ENCODE results near the gene FNDC3B. TPM values are rescaled to one million over a fixed set of nuclear protein-coding genes. Genes with fewer than 3 reads are reported as not detected.

FNDC3B gene
- total RNA-seq, 1 donor from 2014 or later, result 68.5 TPM

- Histone ChIP-seq H3K4me3 (no peak overlapping the region), H3K27me3 (no peaks in the 10 kb centered on the region), H3K4me1 (peaks cover 26% of the 10 kb centered on the region), H3K9me3 (peaks cover 6% of the 10 kb centered on the region), H3K27ac (peak overlapping the region; percentile 30), H3K36me3 (peaks cover 0 to 6% of the 10 kb centered on the region in 2 donors)
- no peak for DNase-seq (ENCODE audit: extremely low spot score in 2 of 2)
- no peak for TF ChIP-seq POLR2A (IDR thresholded peaks at IDR 0.05)
- TF ChIP-seq CTCF (IDR thresholded peaks at IDR 0.05), result no peak
- no peak for TF ChIP-seq POLR2AphosphoS5 (IDR thresholded peaks at IDR 0.05; ENCODE audit: insufficient read depth in 1 of 2, low read depth in 1 of 2)
- intact Hi-C loops (cut with DNase I), result no loop called here
Observed at GRCh38 chr3:172246107-172246844, 206.9 kb downstream of the FNDC3B start.

- Histone ChIP-seq H3K4me3 (no peak overlapping the region), H3K36me3 (peaks cover 0 to 8% of the 10 kb centered on the region in 2 donors), H3K4me1 (peaks cover 26% of the 10 kb centered on the region), H3K27ac (peak overlapping the region; percentile 47), H3K9me3 (peaks cover 2% of the 10 kb centered on the region), H3K27me3 (no peaks in the 10 kb centered on the region)
- no peak for DNase-seq (ENCODE audit: extremely low spot score in 2 of 2)
- intact Hi-C loops (cut with DNase I), result no loop called here
- TF ChIP-seq POLR2AphosphoS5 (IDR thresholded peaks at IDR 0.05; ENCODE audit: insufficient read depth in 1 of 2, low read depth in 1 of 2) (no peak), POLR2A (IDR thresholded peaks at IDR 0.05) (no peak), CTCF (IDR thresholded peaks at IDR 0.05) (no peak)
Observed at GRCh38 chr3:172247525-172248274, 208.3 kb downstream of the FNDC3B start.

GRCh38 chr3:172249039-172249438 is 209.7 kb downstream of the FNDC3B start:
- Histone ChIP-seq H3K27ac (no peak overlapping the region), H3K27me3 (no peaks in the 10 kb centered on the region), H3K4me3 (no peak overlapping the region), H3K36me3 (peaks cover 0 to 8% of the 10 kb centered on the region in 2 donors), H3K9me3 (no peaks in the 10 kb centered on the region), H3K4me1 (peaks cover 26% of the 10 kb centered on the region)
- TF ChIP-seq POLR2AphosphoS5 (IDR thresholded peaks at IDR 0.05; ENCODE audit: insufficient read depth in 1 of 2, low read depth in 1 of 2), result no peak
- no peak for TF ChIP-seq POLR2A (IDR thresholded peaks at IDR 0.05)
- TF ChIP-seq CTCF (IDR thresholded peaks at IDR 0.05), result no peak
- no peak for DNase-seq (ENCODE audit: extremely low spot score in 2 of 2)
- intact Hi-C loops (cut with DNase I), result no loop called here

- intact Hi-C loops (cut with DNase I), result no loop called here
- H3K36me3 ChIP-seq, result peaks cover 0 to 8% of the 10 kb centered on the region in 2 donors
Observed at GRCh38 chr3:172251211-172251610, 211.8 kb downstream of the FNDC3B start.

GRCh38 chr3:172253200-172253599 is 213.8 kb downstream of the FNDC3B start:
- Histone ChIP-seq H3K27ac (no peak overlapping the region), H3K9me3 (no peaks in the 10 kb centered on the region), H3K27me3 (no peaks in the 10 kb centered on the region), H3K36me3 (peaks cover 0 to 8% of the 10 kb centered on the region in 2 donors), H3K4me1 (peaks cover 17% of the 10 kb centered on the region), H3K4me3 (no peak overlapping the region)
- intact Hi-C loops (cut with DNase I), result no loop called here
- TF ChIP-seq POLR2A (IDR thresholded peaks at IDR 0.05), result no peak
- no peak for TF ChIP-seq POLR2AphosphoS5 (IDR thresholded peaks at IDR 0.05; ENCODE audit: insufficient read depth in 1 of 2, low read depth in 1 of 2)
- no peak for TF ChIP-seq CTCF (IDR thresholded peaks at IDR 0.05)
- no peak for DNase-seq (ENCODE audit: extremely low spot score in 2 of 2)

More at GRCh38 chr3:172251211-172251610, 211.8 kb downstream of the FNDC3B start:
- Histone ChIP-seq H3K4me1 (peaks cover 13% of the 10 kb centered on the region), H3K27ac (no peak overlapping the region), H3K27me3 (no peaks in the 10 kb centered on the region), H3K4me3 (no peak overlapping the region), H3K9me3 (no peaks in the 10 kb centered on the region)
- TF ChIP-seq POLR2A (IDR thresholded peaks at IDR 0.05) (no peak), POLR2AphosphoS5 (IDR thresholded peaks at IDR 0.05; ENCODE audit: insufficient read depth in 1 of 2, low read depth in 1 of 2) (no peak)
- no peak for DNase-seq (ENCODE audit: extremely low spot score in 2 of 2)

Data from vagina (tissue), 2 donors.